Neural progenitor cell (in vitro differentiated cells): ENCODE measurements around the gene GAB2. TPM values are rescaled to one million over a fixed set of nuclear protein-coding genes. Genes with fewer than 3 reads are reported as not detected.

Source experiments
- DNase-seq: peaks from one replicate; pipeline ENCODE4 v3.0.0-alpha.2; 2016; ENCODE audit warnings: low spot score
- H2AFZ ChIP-seq: fragments of 200-600 bp; sonication (generic); replicated peaks from 2 replicates; pipeline ENCODE4 v1.6.1; 2016; ENCODE audit warnings: antibody characterized with exemption
- H3F3A ChIP-seq: fragments of 200-600 bp; sonication (generic); 2 replicates; pipeline ENCODE4 v1.6.1; 2016; ENCODE audit warnings: antibody characterized with exemption, low read depth
- H3K27ac ChIP-seq: fragments of 200-600 bp; sonication (generic); 2 replicates; pipeline ENCODE4 v1.5.1; 2016; ENCODE audit warnings: mild to moderate bottlenecking
- H3K27me3 ChIP-seq: fragments of 200-600 bp; sonication (generic); 2 replicates; pipeline ENCODE4 v1.6.1; 2016; ENCODE audit warnings: mild to moderate bottlenecking, moderate library complexity
- H3K36me3 ChIP-seq: fragments of 200-600 bp; sonication (generic); 2 replicates; pipeline ENCODE4 v1.5.1; 2016
- H3K4me1 ChIP-seq: fragments of 200-600 bp; sonication (generic); 2 replicates; pipeline ENCODE4 v1.6.1; 2016; ENCODE audit warnings: mixed run types
- H3K4me2 ChIP-seq: fragments of 200-600 bp; sonication (generic); 2 replicates; pipeline ENCODE4 v1.6.1; 2016
- H3K4me3 ChIP-seq: fragments of 200-600 bp; sonication (generic); 2 replicates; pipeline ENCODE4 v1.5.1; 2016
- H3K79me2 ChIP-seq: fragments of 200-600 bp; sonication (generic); 2 replicates; pipeline ENCODE4 v1.6.1; 2016; ENCODE audit warnings: low read depth
- H3K9ac ChIP-seq: fragments of 200-600 bp; sonication (generic); 2 replicates; pipeline ENCODE4 v1.6.1; 2016
- H3K9me3 ChIP-seq: fragments of 200-600 bp; sonication (generic); 2 replicates; pipeline ENCODE4 v1.5.1; 2016; ENCODE audit warnings: low read depth
- H4K20me1 ChIP-seq: fragments of 200-600 bp; sonication (generic); 2 replicates; pipeline ENCODE4 v1.6.1; 2016; ENCODE audit warnings: low read depth
- H3K27ac Mint-ChIP-seq: 3 replicates; pipeline ENCODE4 v1.8.0; 2021; ENCODE audit warnings: mixed read lengths
- H3K27me3 Mint-ChIP-seq: 2 replicates; pipeline ENCODE4 v1.8.0; 2022; ENCODE audit warnings: low read depth, mild to moderate bottlenecking, inconsistent platforms, moderate library complexity, mixed read lengths; ENCODE audit not compliant: insufficient read depth
- H3K36me3 Mint-ChIP-seq: 3 replicates; pipeline ENCODE4 v1.8.0; 2021; ENCODE audit warnings: mixed read lengths
- H3K4me1 Mint-ChIP-seq: 3 replicates; pipeline ENCODE4 v1.8.0; 2021; ENCODE audit warnings: mixed read lengths
- H3K4me3 Mint-ChIP-seq: 3 replicates; pipeline ENCODE4 v1.8.0; 2021; ENCODE audit warnings: mild to moderate bottlenecking, moderate library complexity, mixed read lengths
- H3K9me3 Mint-ChIP-seq: 3 replicates; pipeline ENCODE4 v1.8.0; 2020; ENCODE audit warnings: mixed read lengths
- EZH2 ChIP-seq: fragments of 200-600 bp; sonication (generic); IDR thresholded peaks from 2 replicates; pipeline ENCODE4 v1.6.1; 2017; ENCODE audit warnings: antibody characterized with exemption, mild to moderate bottlenecking, moderate library complexity
- EZH2phosphoT487 ChIP-seq: fragments of 200-600 bp; sonication (generic); IDR thresholded peaks from 2 replicates; pipeline ENCODE4 v1.6.1; 2017; ENCODE audit warnings: antibody characterized with exemption
- total RNA-seq: library from RNA; depleted of rRNA; stranded (reverse); fragments of >200 nt; gene quantifications from 2 replicates; pipeline ENCODE4 v1.2.3, GENCODE V29; 2015; ENCODE audit warnings: low replicate concordance
- TF ChIP-seq, protein P1 (sequence below): fragments of 200-600 bp; sonication (generic); IDR thresholded peaks from 2 replicates; pipeline ENCODE4 v1.5.1; 2017; ENCODE audit warnings: antibody characterized with exemption, mild to moderate bottlenecking

The GAB2 gene
- total RNA-seq, 1 donor from 2014 or later, result 11.1 TPM

DNA sequence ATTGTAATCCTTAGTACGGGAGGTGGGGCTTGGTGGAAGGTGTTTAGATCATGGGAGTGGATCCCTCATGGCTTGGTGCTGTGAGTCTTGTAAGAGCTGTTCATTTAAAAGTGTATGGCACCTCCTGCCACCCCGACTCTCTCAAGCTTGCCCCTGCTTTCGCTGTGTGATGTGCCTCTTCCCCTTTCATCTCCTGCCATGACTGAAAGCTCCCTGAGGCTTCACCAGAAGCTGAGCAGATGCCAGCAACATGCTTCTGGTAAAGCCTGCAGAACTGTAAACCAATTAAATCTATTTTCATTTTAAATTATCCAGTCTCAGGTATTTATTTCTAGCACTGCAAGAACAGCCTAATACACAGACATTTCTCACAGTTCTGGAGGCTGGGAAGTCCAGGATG lies 40.8 kb downstream of the GAB2 start:
- no peak overlapping the region for H3K4me3 ChIP-seq
- H3K79me2 ChIP-seq, result peaks cover 34% of the 10 kb centered on the region
- H2AFZ ChIP-seq, result no peak overlapping the region

DNA sequence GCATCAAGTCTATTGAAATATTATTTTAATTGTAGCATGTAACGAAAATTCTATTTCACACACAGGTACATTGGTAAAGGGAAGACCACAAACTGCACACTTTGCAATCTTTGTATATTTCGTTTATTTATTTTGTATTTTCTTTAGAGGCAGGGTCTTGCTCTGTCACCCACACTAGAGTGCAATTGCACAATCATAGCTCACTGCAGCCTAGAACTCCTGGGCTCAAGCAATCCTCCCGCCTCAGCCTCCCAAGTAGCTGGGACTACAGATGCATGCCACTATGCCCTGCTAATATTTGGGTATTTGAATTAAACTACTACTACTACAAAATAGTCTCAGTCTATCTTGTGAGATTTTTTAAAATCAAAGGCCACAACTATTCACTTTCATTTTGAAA lies 42.7 kb downstream of the GAB2 start:
- Histone ChIP-seq H3K27ac (no peak overlapping the region), H3F3A (peaks cover 21% of the 10 kb centered on the region), H3K36me3 (no peaks in the 10 kb centered on the region), H3K9me3 (no peaks in the 10 kb centered on the region), H3K79me2 (peaks cover 28% of the 10 kb centered on the region), H3K4me1 (peaks cover 45% of the 10 kb centered on the region), H4K20me1 (peaks cover 26% of the 10 kb centered on the region), H3K27me3 (no peaks in the 10 kb centered on the region), H2AFZ (no peak overlapping the region), H3K4me3 (no peak overlapping the region), H3K4me2 (no peak overlapping the region), H3K9ac (no peak overlapping the region)
- Mint-ChIP-seq H3K27me3 (peaks cover 2% of the 10 kb centered on the region), H3K36me3 (peaks cover 6% of the 10 kb centered on the region), H3K4me1 (peaks cover 11% of the 10 kb centered on the region), H3K9me3 (peaks cover 6% of the 10 kb centered on the region), H3K27ac (no peak overlapping the region), H3K4me3 (no peak overlapping the region)
- DNase-seq, result no peak
- TF ChIP-seq EZH2 (no peak), EZH2phosphoT487 (no peak)
- TF ChIP-seq, protein P1, sequence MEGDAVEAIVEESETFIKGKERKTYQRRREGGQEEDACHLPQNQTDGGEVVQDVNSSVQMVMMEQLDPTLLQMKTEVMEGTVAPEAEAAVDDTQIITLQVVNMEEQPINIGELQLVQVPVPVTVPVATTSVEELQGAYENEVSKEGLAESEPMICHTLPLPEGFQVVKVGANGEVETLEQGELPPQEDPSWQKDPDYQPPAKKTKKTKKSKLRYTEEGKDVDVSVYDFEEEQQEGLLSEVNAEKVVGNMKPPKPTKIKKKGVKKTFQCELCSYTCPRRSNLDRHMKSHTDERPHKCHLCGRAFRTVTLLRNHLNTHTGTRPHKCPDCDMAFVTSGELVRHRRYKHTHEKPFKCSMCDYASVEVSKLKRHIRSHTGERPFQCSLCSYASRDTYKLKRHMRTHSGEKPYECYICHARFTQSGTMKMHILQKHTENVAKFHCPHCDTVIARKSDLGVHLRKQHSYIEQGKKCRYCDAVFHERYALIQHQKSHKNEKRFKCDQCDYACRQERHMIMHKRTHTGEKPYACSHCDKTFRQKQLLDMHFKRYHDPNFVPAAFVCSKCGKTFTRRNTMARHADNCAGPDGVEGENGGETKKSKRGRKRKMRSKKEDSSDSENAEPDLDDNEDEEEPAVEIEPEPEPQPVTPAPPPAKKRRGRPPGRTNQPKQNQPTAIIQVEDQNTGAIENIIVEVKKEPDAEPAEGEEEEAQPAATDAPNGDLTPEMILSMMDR, result no peak

More for the DNA sequence above, 40.8 kb downstream of the GAB2 start:
- Histone ChIP-seq H3K27me3 (no peaks in the 10 kb centered on the region), H3K4me1 (peaks cover 51% of the 10 kb centered on the region), H3F3A (peaks cover 21% of the 10 kb centered on the region), H3K9ac (no peak overlapping the region), H3K36me3 (no peaks in the 10 kb centered on the region), H3K9me3 (no peaks in the 10 kb centered on the region), H3K4me2 (no peak overlapping the region), H3K27ac (no peak overlapping the region), H4K20me1 (peaks cover 15% of the 10 kb centered on the region)
- Mint-ChIP-seq H3K4me1 (peaks cover 9% of the 10 kb centered on the region), H3K9me3 (peaks cover 6% of the 10 kb centered on the region), H3K27me3 (peaks cover 2% of the 10 kb centered on the region), H3K4me3 (no peak overlapping the region), H3K36me3 (peaks cover 6% of the 10 kb centered on the region), H3K27ac (no peak overlapping the region)
- TF ChIP-seq EZH2, result no peak
- TF ChIP-seq, protein P1, result no peak
- no peak for TF ChIP-seq EZH2phosphoT487
- no peak for DNase-seq

GRCh38 chr11:78373689-78374088 lies 43.9 kb downstream of the GAB2 start:
- no peaks in the 10 kb centered on the region for H3K9me3 ChIP-seq
- H3K36me3 ChIP-seq, result no peaks in the 10 kb centered on the region
- no peak overlapping the region for H3K4me3 ChIP-seq
- peaks cover 11% of the 10 kb centered on the region for H3K4me1 Mint-ChIP-seq
- TF ChIP-seq EZH2phosphoT487 (no peak), EZH2 (no peak)
- TF ChIP-seq, protein P1, result no peak
- H3K9ac ChIP-seq, result no peak overlapping the region
- H3K4me3 Mint-ChIP-seq, result no peak overlapping the region
- H3K9me3 Mint-ChIP-seq, result peaks cover 6% of the 10 kb centered on the region
- H3K27ac ChIP-seq, result peak overlapping the region; percentile 83
- H3K4me2 ChIP-seq, result peak overlapping the region; percentile 66
- DNase-seq, result peak; percentile 47
- peaks cover 26% of the 10 kb centered on the region for H4K20me1 ChIP-seq
- H3K4me1 ChIP-seq, result peaks cover 40% of the 10 kb centered on the region
- peaks cover 2% of the 10 kb centered on the region for H3K27me3 Mint-ChIP-seq
- H2AFZ ChIP-seq, result no peak overlapping the region
- peaks cover 3% of the 10 kb centered on the region for H3K36me3 Mint-ChIP-seq
- no peaks in the 10 kb centered on the region for H3K27me3 ChIP-seq
- peaks cover 25% of the 10 kb centered on the region for H3F3A ChIP-seq
- peaks cover 36% of the 10 kb centered on the region for H3K79me2 ChIP-seq
- no peak overlapping the region for H3K27ac Mint-ChIP-seq
